HL-60/S4 (cell line): ENCODE results near the gene KANK3.

Source experiments
- in situ Hi-C: fragments of 300-500 bp; cut with MboI; formaldehyde crosslinking; loops from 2 replicates; pipeline ENCODE4 v1.14.3; 2022; ENCODE audit warnings: low sequenced_read_pairs

KANK3 gene

GRCh38 chr19:8321067-8321985 is 21.7 kb downstream of the KANK3 start, which contains the start of the genes NDUFA7 and RPS28:
Gene NDUFA7 (minus strand): TSS chr19:8321375. CDS start chr19:8321358, 17 bp downstream.
Gene RPS28 (plus strand): TSS chr19:8321496. CDS start chr19:8321531, 35 bp downstream.
- in situ Hi-C loops, result no loop called here

GRCh38 chr19:8320564-8321066 is 22.4 kb downstream of the KANK3 start:
- in situ Hi-C loops, result no loop called here

- in situ Hi-C loops, result loop anchor here (10.0 kb wide), 1 partner anchor 55 kb away; no protein-coding TSS in a partner anchor
Measured at GRCh38 chr19:8319807-8320520, 23.1 kb downstream of the KANK3 start.

- in situ Hi-C loops, result loop anchor here (10.0 kb wide), 1 partner anchor 54 kb away; no protein-coding TSS in a partner anchor
Measured at GRCh38 chr19:8318835-8319234, 24.2 kb downstream of the KANK3 start.

GRCh38 chr19:8316351-8317125 is 26.5 kb downstream of the KANK3 start:
- in situ Hi-C loops, result loop anchor here (10.0 kb wide), 1 partner anchor 52 kb away; no protein-coding TSS in a partner anchor

GRCh38 chr19:8314981-8315640 is 28.0 kb downstream of the KANK3 start:
- in situ Hi-C loops, result loop anchor here (10.0 kb wide), 1 partner anchor 50 kb away; no protein-coding TSS in a partner anchor

GRCh38 chr19:8311461-8312260 is 31.4 kb downstream of the KANK3 start:
- in situ Hi-C loops, result loop anchor here (10.0 kb wide), 1 partner anchor 47 kb away; no protein-coding TSS in a partner anchor

- in situ Hi-C loops, result loop anchor here (10.0 kb wide), 1 partner anchor 46 kb away; no protein-coding TSS in a partner anchor
Measured at GRCh38 chr19:8310342-8311055, 32.6 kb downstream of the KANK3 start.

GRCh38 chr19:8308891-8309291 is 34.2 kb downstream of the KANK3 start:
- in situ Hi-C loops, result no loop called here

GRCh38 chr19:8307965-8308866 is 34.8 kb downstream of the KANK3 start, which contains the start of gene CD320:
Gene CD320 (minus strand): TSS chr19:8308358. CDS start chr19:8308290, 68 bp downstream.
- in situ Hi-C loops, result no loop called here

- in situ Hi-C loops, result no loop called here
Measured at GRCh38 chr19:8307400-8307964, 35.6 kb downstream of the KANK3 start.

GRCh38 chr19:8306235-8307054 is 36.6 kb downstream of the KANK3 start:
- in situ Hi-C loops, result no loop called here

GRCh38 chr19:8305798-8306197 is 37.3 kb downstream of the KANK3 start:
- in situ Hi-C loops, result no loop called here

- in situ Hi-C loops, result no loop called here
Measured at GRCh38 chr19:8304841-8305621, 38.0 kb downstream of the KANK3 start.

- in situ Hi-C loops, result no loop called here
Measured at GRCh38 chr19:8302734-8303133, 40.3 kb downstream of the KANK3 start.
